Superior temporal gyrus (tissue), 1 donor: Measurements from ENCODE around the gene YTHDF1.
"Not testable (repeated sequence)": the region's sequence is repeated elsewhere in the genome, so short reads cannot be mapped to it uniquely, and the experiment has no call there.

Experiments used
- DNase-seq: peaks from one replicate; pipeline ENCODE4 v3.0.0-alpha.2; 2016; ENCODE audit errors: extremely low spot score

The YTHDF1 gene

GRCh38 chr20:63171991-63172390 lies 43.9 kb downstream of the YTHDF1 start:
- no peak for DNase-seq

GRCh38 chr20:63169681-63170080 lies 46.2 kb downstream of the YTHDF1 start:
- no peak for DNase-seq

DNA sequence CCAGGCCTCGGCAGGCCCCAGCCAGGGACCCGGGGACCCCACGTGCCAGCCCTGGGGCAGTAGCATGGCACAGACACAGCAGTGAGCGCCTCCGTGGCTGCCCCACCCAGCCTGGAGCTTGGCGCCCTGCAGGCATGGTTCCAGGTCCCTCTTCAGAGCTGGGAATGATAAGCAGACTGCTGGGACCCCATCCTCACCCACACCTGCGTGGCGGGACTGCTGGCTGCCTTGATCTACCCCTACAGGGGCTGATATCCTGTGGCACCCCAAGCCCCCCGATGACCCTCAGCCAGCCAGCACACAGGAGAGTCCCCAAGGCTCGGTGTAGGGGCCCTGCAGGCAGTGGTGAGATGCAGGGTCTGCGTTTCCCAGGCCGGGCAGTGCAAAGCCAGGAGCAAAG lies 47.1 kb downstream of the YTHDF1 start:
- DNase-seq = no peak

- no peak for DNase-seq
These were observed 47.9 kb downstream of the YTHDF1 start for GRCh38 chr20:63167918-63168520.

- no peak for DNase-seq
These were observed 48.7 kb downstream of the YTHDF1 start for GRCh38 chr20:63167026-63167917.

GRCh38 chr20:63166193-63167020 lies 49.5 kb downstream of the YTHDF1 start:
- DNase-seq = no peak

GRCh38 chr20:63165356-63166192 lies 50.4 kb downstream of the YTHDF1 start:
- no peak for DNase-seq

DNA sequence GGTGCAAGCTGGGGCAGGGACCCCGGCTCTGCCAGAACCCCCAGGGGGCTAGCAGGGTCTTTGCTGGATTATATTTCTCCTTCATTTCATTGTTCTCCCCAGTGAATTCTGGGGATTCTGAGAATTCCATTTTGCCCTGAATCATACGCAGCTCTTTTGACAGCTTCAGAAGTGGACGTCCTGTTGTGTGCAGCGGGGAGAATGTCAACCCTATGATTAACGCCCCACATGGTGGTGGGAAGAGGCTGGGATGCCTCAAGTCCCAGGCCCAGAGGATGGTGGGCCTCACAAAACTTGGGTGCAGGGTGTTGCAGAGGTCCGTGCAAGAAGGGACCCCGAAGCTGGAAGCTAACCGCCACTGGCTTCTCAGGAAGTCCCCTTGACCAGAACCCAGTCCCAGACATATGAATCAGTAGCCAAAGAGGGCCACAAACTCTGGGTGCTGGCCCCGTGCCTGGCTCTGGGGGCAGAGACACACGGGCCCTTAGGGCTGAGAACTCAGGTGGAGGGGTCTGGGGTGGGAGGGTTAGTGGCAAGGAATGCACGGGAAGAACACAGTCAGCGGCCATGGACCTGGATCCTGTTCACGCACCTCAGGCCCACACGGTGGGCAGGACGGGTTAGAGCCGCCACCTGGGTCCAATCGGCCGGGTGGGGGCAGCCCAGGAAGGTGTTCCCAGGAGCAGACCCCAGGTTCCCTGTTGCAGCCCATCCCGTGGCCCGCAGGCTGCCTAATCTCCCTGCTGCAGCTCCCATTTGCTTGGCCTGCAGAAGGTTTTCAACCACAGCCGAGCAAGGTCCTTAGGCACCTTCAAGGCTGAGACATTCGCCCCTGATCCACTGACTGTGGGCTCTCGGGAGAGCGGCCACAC lies 51.2 kb downstream of the YTHDF1 start:
- DNase-seq = no peak

DNA sequence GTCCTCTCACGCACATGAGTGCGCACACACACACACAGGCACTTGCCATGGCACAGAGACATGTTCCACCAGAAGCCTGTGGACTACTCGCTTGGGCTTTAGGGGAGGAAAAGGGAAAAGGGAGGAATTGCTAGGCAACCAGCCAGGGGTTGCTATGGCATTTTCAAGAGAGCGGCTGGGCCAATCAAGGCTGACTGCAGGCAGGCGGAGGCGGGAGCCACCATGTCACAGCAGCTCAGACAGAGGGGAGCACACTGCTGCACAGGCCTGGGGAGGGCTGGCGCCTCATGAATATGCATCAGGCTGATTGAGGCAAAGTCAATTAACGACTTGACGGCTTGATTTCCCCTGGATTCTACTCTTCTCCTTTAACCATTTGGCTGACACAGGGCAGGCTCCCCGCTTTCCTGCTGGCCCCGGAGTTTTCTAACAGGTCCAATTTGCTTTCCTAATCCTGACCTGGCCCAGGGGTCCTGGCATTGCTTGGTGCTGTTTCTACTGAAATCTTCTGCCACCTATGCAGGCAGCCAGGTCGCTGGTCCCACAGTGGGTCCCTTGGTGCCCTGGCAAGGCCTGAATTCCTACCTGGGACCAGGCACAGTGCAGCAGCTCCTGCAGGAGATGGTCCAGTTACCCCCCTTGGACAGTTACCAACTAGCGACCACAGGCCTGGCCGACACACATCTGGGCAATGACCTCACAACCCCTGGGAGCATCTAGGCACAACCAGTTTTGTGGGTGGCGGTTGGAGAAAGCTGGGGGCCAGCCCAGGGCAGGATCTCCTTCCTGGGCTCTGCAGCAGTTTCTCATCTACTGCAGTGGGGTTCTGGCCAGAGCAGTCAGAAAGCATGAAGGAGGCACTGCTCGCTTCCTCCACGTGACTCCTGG lies 52.1 kb downstream of the YTHDF1 start:
- DNase-seq = peak; percentile 60

GRCh38 chr20:63163171-63163570 lies 52.8 kb downstream of the YTHDF1 start:
- no peak for DNase-seq

GRCh38 chr20:63162206-63162795 lies 53.6 kb downstream of the YTHDF1 start:
- DNase-seq = no peak

DNA sequence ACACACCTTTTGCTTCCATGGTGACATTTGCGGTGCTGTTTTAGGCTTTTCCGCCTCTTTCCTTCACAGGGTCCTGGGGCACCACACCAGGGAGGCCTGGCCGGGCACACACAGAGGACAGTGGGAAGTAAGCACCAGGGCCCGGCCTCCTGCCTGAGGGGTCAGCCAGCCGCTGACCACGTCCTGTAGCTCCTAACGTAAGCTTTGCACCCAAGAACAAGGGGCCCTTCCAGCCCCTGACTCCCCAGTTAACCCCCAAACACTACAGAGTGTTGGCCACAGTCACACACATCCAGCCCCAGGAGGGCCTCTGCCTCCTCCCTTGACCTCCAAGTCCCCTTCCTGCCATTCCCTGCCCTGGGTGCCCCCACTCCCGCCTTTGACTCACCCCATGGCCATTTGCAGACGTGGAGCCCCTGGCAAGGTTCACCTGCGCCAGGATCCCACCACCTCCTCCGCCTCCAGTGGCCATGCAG lies 54.7 kb downstream of the YTHDF1 start:
- DNase-seq = no peak

DNA sequence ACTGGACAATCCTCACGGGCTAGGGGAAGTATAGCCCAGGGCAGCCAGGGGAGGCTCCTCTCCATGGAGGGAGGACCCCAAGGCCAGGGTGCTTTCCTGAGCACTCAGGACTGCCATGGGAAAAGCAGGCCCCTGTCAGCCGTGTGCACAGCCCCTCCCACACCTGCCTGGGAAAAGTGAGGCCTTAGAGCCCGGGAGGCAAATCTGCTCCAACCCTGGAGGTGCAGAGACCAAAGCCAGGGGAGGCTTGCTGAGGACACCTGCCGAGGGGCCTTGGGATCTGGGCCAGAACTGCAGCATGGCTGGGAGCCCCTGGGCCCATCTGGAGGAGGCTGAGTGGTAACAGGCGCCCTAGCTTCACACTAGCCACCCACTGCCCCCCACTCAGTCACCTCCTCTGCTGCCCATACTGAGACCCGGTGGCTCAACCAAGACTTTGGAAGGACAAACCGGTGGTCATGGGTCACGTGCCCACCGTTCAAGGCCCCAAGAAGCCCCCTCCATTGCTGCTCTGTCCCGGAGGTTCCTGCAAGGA lies 55.2 kb downstream of the YTHDF1 start:
- DNase-seq = no peak

DNA sequence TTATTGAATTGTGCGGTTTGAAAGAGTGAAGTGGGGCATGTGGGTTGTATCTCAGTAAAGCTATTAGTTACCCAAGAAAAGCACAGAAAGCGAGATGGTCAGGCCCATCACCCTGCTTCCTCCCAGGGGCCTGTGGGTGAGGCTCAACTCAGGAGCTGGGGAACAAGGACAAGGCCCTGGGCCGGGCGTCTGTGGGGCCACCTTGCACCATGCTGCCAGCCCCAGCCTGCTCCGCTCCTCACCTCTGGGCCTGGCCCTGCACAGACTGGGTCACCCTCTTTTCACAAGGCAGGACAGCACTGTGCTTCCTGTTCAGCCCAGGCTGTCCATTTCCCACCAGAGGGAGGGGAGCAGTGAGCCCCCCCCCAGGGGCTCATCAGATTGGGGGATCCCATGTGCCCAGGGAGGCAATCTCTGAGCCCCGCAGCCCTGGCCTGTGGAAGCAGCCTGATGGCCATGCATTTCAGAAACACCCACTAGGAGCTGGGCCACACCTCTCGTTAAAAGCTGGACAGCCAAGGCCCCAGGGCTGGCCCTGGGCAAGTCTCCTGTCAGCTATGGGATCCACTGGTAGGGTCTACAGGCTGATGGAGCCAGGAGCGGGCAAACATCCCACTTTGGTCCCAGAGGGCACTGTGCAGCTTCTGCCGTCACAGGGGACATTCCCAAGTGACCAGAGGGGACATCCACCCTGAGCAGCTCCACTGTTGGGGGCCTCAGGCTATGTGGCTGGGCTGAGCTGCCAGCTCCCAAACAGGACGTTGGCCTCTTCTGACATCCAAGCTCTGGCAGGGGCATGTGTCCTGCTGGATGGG lies 55.9 kb downstream of the YTHDF1 start:
- no peak for DNase-seq

- DNase-seq = not testable (repeated sequence)
These were observed 56.7 kb downstream of the YTHDF1 start for GRCh38 chr20:63159251-63159650.

DNA sequence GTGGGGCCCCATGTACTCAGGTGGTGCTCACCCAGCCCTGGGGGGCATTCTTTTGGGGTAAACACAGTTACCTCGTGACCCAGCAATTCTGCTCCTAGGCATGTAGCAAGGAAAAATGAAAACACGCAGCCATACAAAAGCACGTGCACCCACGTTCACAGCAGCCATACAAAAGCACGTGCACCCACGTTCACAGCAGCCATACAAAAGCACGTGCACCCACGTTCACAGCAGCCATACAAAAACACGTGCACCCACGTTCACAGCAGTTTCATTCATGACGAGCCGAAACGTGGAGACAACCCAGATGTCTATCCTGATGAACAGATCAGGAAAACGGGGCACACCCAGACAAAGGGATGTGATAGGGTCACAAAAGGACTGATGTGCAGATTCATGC lies 57.1 kb downstream of the YTHDF1 start:
- no peak for DNase-seq

GRCh38 chr20:63158352-63158751 lies 57.6 kb downstream of the YTHDF1 start:
- DNase-seq = no peak

DNA sequence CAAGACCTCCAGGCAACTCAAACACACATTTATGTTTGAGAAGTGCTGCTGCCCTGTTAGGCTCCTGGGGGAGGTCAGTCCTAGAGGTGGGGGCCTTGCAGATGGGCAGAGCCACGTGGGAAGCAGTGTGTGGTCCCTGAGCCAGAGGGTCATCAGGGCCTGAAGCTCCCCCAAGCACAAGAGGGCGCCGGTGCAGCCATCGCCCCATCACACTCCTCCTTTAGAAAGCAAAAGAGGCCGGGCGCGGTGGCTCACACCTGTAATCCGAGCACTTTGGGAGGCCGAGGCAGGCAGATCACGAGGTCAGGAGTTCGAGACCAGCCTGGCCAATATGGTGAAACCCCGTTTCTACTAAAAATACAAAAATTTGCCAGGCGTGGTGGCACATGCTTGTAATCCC lies 58.5 kb downstream of the YTHDF1 start:
- not testable (repeated sequence) for DNase-seq
